GM10266 (cell line): ENCODE results near the gene RPRD1B.
"Not testable (repeated sequence)": the region's sequence is repeated elsewhere in the genome, so short reads cannot be mapped to it uniquely, and the experiment has no call there.

Experiments used
- DNase-seq: peaks from one replicate; pipeline ENCODE4 v3.0.0; 2012; ENCODE audit errors: extremely low spot score
- CTCF ChIP-seq: IDR thresholded peaks from 2 replicates; pipeline ENCODE4 v1.5.1; 2012; ENCODE audit warnings: mild to moderate bottlenecking, low read depth; ENCODE audit not compliant: control insufficient read depth, insufficient read depth; ENCODE audit errors: missing control alignments

Gene RPRD1B

DNA sequence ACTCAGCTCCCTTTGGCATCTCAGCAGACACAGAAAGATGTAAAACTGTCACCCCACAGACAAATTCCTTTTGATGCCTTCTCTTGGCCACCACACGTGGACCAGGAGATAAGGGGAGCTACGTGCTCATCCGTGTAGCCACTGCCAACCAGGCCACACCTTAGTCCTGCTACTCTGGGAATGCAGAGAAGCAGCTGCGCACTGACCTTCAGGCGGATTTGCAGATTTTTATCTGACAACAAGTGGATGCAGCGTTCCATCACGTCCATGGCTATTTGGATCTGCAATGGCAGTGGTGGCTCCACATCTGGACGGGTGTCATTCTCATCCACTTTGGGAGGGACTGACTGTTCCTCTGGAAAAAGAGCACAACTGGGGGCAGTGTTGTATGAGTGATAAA lies 31.1 kb upstream of the RPRD1B start:
- no peak for DNase-seq
- TF ChIP-seq CTCF = no peak

- no peak for TF ChIP-seq CTCF
- no peak for DNase-seq
These were observed 29.1 kb upstream of the RPRD1B start for GRCh38 chr20:38004416-38004815.

GRCh38 chr20:38005903-38006302 lies 27.6 kb upstream of the RPRD1B start:
- TF ChIP-seq CTCF = no peak
- DNase-seq = no peak

- no peak for TF ChIP-seq CTCF
These were observed 26.0 kb upstream of the RPRD1B start for GRCh38 chr20:38007526-38007925.

GRCh38 chr20:38008233-38008944 lies 25.2 kb upstream of the RPRD1B start:
- no peak for DNase-seq
- TF ChIP-seq CTCF = no peak

More at GRCh38 chr20:38007526-38007925, 26.0 kb upstream of the RPRD1B start:
- DNase-seq = no peak

- not testable (repeated sequence) for DNase-seq
These were observed 24.1 kb upstream of the RPRD1B start for GRCh38 chr20:38009416-38009815.

GRCh38 chr20:38011696-38012095 lies 21.9 kb upstream of the RPRD1B start:
- TF ChIP-seq CTCF = no peak
- no peak for DNase-seq

DNA sequence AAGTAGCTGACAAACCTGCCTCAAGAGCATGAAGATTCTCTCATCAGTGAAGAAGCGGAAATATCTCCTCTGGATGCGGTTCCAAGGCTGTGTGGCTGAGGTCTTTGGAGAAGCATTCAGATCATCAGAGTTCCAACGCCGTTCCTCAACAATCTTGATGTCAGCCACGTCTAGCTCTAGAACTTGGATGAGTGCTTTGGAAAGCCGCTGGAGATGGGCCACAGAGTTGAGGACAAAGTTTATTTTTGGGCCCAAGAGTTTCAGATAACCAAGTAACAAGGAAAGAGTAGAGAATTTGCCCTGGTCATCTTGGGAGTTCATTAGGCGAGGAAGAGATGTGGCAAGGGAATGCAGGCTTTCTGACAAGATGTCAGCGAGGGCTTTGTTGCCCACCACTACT lies 21.2 kb upstream of the RPRD1B start:
- no peak for DNase-seq
- no peak for TF ChIP-seq CTCF
